Activated CD4-positive, alpha-beta T cell treated with anti-CD3 and anti-CD28 coated beads for 48 hours (primary cell): ENCODE results near the gene PIM3.

ENCODE experiments used
- DNase-seq: peaks from one replicate; pipeline ENCODE4 v3.0.0-alpha.2; 2020

The PIM3 gene

DNA sequence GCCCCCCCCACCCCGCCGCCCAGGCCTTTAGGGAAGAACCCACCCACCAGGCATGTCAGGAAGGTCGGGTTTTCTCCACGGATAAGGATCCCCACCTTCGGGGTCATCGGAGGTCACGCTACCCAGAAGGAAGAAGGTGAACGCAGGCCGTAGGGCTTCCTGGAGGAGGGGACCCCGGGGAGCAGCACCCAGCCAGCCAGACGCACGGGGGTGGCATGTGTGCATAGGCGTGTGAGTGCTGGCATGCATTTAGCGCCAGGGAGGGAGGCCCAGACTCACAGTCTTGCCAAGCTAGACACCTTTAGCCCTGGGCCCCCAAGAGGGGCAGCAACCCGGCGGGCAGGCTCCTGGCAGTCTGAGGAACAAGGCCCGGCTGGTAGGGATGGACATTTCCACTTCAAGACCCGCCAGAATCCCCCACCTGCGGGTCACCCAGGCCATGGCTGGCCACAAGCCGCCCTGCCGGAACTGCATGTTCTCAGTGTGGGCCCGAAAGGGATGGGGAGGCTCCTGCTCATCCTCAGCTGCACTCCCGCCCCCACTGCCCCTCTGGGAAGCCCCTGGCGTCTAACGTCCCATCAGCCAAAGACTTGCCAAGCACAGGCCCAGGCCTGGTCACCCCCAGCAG is 16.7 kb upstream of the PIM3 start:
- DNase-seq, result no peak

GRCh38 chr22:49944399-49944891 is 16.1 kb upstream of the PIM3 start:
- no peak for DNase-seq

GRCh38 chr22:49945042-49945794 is 15.4 kb upstream of the PIM3 start:
- peak; percentile 72 for DNase-seq

DNA sequence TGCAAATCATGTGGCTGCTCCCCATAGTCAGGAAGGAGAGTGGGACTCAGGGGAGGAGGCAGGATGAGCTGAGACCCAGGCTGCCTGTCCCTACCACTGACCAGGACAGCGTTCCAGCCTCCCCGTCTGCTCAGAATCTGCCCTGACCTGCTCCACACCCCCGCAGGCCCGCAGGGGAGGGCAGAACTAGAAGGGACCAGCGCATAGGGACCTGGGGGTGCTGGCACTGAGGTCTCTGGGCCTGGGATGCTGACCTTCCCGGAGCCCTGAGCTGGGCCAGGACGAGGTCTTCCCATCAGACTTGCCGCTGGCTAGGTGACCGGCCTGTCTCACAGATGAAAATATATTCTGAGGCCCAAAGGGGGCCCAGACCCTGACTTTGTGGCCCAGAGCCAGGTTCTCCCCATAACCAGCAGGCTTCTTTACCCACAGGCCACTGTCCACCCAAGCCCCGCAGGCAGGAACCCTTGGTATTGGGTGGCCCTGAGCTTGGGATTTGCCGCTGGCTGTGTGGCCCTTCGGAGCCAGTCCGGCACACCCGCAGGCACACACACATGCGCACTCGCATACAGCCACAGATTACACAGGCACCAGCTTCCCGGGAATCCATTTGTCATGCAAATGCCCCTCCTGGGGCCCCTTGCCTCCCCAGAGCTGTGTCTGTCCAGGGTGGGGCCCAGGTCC is 13.8 kb upstream of the PIM3 start:
- DNase-seq, result no peak

DNA sequence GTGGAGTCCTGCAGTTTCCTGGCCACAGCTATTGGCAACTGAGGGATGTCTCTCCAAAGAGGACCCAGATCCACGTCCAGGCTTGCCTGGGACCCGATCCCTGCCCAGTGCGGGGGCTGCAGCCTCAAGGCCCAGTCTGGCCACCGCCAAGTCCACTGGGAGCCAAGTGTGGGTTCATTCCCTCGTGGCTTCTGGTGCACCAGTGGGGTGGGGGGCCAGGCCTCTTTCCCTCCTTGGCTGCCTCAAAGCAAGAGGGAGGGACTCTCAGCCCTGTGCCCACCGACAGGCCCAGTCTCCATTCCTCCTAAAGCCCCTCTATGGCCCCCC is 13.3 kb upstream of the PIM3 start:
- DNase-seq, result no peak

- DNase-seq, result no peak
These were observed 12.2 kb upstream of the PIM3 start for GRCh38 chr22:49948116-49948957.

DNA sequence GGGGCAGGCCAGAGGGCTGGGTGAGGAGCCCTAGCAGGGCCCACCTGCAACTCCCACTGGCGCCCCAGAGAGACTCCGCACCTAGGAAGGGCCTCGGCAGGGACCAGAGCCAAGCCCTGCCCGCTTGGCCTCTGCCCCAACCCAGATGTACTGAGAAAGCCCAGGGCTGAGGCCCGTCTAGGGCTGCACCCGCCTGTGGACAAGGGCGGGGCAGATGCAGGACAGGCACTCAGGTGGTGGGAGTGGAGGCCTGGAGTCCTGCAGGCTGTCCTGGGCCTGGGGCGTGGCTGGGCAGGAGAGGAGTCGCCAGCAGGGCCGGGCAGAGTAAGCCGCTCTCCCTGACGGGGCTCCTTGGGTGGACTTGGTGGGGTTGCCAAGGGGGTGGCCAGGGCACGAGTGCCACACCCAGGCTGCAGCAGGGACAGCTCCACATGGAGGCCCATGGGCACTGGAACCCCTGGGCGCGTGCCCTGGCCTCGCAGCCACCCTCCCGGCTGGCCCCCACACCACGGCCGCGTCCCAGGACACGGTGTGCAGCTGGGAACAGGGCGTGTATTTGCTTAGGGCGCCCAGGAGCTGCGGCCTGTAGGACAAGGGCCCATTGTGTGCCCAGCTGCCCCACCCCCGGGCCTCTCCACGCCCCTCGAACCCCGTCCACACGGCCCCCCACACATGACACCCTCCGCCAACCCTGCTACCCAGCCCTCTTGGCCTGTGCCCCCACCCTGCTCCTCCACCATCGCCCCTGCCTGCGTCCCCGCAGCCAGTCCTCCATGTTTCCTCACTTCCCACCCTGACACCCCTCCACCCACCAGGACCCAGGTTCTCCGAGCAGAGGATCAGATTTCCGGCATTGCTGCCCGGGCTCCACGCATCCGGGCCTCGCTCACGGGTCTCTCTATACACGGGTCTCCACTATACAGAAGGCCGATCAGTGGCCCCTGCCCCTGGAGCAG is 11.3 kb upstream of the PIM3 start:
- DNase-seq, result no peak

DNA sequence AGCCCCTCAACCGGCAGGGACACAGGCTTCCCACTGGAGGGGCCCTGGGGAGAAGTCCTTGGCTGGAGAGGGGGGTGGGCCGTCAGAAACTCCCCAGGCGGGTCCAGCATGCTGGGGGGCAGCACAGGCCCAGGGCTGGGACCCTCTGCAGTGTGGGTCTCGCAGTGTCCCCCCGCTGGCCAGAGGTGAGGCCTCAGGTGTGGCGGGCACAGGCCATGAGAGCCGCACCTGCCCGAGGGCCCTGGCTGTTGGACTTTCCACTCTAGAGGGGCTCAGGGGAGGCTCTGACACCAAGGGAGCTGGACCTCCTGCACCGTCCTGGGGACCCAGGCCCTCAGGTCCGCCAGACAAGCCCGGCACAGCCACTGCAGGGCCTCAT is 10.7 kb upstream of the PIM3 start:
- DNase-seq, result no peak

DNA sequence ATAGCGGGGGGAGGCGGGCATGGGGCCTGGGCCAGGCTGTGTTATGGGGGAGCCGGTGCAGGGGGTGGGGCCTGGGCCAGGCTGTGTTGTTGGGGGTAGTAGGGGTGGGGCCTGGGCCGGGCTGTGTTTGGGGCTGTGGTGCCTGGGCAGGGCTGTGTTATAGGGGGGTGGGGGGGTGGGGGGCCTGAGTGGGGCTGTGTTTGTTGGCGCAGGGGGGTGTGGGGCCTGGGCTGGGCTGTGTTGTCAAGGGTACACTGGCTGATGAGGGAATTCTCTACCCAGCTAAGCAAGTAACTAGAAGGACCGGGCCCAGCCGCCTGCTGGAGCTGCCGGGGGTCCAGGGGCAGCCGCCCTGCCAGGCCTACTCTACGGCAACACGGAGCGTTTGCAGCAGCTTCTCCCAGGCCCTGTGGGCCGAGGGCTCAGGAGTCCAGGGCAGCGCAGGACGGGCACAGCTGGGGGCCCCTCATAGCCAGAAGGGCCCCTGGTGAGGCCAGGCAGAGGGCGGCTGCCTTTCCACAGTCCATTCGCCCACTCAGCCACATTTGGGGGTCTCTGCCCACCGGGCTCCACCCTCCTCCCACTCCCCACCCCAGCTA is 10.1 kb upstream of the PIM3 start:
- no peak for DNase-seq

DNA sequence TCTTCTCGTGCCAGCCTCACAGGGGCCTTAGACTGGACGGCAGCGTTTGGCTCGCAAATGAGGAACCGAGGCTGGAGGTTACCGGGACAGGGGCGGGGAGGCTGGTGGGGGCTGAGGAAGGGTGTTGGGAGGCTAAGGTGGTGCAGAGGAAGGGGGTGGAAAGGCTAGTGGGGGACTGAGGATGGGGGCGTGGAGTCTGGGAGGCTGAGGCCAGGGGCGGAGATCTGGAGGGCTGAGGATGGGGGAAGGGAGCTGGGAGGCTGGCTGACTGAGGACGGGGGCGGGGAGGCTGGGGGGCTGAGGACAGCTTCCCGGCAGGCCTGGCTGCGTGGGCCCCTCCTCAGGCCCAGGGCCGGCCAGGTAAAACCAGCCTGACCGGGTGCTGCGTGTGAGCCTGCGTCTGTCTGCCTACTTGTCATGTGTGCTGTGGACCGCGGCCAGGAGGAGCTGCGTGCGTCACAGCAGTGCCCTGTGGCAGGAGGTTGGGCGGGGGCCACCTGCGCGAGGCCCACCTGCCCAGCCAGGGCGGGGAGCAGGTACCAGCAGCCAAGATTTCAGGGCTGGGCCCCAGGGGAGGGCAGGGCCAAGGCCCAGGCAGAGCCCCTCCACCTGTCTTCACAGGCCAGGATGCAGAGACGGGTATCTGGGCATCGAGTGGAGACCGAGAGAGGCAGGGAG is 9.4 kb upstream of the PIM3 start:
- DNase-seq, result no peak

GRCh38 chr22:49951678-49951985 is 8.9 kb upstream of the PIM3 start:
- no peak for DNase-seq

DNA sequence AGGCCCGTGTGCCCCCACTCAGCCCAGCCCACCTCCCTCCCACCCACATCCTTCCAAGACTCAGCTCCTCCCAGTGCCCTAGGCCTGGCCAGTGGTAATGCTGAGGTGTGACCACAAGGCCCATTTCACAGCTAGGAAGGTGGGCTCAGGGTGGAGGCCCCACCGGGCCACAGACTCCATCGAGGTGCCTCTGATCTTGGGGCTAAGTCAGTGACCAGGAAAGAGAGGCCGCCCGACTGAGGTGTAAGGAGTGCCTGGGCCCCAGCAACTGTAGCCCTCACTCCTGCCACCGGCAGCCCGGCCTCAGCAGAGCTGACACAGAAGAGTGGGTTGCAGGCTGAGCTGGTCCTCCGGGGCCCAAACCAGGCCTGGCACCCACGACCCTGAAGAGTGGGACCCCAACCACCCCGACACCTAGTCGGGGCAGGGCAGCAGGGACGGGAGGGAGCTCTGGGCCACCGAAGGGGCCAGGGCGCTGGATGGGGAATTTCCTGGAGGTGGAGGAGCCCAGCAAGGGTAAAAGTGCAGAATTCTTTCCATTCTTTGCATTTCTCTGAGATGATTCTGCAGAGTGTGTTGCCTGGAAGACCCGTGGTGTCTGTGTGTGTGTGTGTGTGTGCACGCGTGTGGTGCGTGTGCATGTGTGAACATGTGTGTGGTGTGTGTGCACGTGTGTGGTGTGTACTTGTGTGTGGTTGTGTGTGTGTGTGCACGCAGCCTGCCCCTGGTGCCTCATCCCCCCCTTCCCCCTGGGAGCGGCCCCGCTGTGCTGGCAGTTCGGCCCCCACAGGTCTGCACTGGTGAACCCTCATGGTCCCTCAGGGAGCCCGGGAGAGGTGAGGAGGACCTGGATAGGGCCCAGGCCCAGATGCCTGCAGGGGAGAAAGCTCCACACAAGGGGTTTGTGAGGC is 8.3 kb upstream of the PIM3 start:
- DNase-seq, result no peak

GRCh38 chr22:49953027-49953679 is 7.4 kb upstream of the PIM3 start:
- no peak for DNase-seq

DNA sequence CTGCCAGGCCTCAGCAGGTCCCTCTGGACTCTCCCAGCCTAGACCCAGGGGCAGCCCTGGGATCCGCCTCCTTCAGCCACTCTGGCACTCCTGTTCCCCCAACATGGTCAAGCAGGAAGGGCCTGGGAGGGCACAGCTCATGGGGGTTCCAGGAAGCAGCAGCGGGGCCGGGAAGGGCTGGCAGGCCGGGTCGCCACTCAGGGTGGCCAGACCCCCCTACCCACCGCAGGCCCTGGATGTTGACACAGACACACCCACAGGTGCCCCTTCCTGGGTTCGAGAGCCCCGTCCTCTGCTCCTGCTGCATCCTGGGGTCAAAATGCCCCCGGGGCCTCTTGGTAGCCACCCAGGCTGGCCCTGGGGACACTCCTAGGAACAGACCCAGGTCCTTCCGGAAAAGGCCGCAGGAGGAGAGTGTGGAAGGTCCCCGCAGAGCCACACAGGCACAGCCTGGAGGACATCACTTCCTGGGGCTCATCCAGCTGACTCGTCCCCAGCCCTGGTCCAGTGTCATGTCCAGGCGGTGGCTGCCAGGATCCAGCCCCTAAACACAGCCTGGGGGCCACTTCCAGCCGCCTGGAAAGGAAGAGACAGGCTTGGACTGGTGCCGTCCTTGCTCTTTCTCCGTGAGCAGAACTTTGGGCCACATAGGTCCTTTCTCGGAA is 6.8 kb upstream of the PIM3 start:
- DNase-seq, result no peak

- no peak for DNase-seq
These were observed 6.2 kb upstream of the PIM3 start for GRCh38 chr22:49954354-49954753.

GRCh38 chr22:49954991-49955580 is 5.5 kb upstream of the PIM3 start:
- DNase-seq, result no peak

DNA sequence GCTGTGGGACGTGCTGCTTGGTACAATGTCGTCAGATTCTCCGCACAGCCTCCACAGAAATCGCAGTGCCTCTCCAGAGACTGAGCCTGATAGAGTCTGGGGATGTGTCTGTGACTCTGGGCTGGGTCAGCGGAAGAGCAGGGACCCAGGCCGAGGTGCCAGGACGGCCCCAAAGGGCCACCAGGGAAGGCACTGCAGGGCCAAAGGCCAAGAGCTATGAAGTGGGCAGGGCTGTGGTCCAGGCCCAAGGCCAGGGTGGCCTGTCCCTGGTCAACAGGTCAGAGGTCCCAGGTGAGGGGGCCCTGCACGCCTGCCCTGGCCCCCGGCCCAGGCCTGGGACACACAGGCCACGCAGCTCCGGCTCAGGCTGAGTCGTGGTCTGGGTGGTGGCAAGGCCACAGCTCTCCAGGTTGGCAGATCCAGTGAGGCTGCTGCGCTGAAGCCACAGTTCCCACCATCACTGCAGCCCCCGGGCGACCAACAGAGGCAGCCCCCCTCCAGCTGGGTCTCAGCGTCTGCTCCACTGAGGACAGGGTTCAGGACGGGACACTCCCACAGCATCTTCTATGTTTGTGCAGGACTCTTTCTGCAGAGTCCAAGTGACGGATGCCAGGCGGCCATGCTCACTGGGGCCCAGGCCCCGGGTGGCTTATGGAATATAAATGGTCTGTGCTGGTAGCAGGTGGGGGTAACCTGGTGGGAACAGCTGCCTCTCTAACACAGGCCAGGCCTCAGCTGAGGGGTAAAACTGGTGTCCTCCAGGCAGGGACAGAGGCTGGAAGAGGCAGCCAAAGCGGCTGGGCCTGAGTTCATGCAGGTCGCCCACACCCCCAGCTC is 4.8 kb upstream of the PIM3 start:
- DNase-seq, result no peak

- DNase-seq, result no peak
These were observed 4.2 kb upstream of the PIM3 start for GRCh38 chr22:49956418-49956770.
